HG02852 (cell line): Measurements from ENCODE around the gene C16orf87.
"Not testable (repeated sequence)": the region's sequence is repeated elsewhere in the genome, so short reads cannot be mapped to it uniquely, and the experiment has no call there.

ENCODE experiments used
- ATAC-seq: cut with Tn5 transposase; IDR thresholded peaks from one replicate; pipeline ENCODE4 v1.9.1; 2021; ENCODE audit warnings: mild to moderate bottlenecking, moderate library complexity; ENCODE audit not compliant: unreplicated experiment

The C16orf87 gene, protein sequence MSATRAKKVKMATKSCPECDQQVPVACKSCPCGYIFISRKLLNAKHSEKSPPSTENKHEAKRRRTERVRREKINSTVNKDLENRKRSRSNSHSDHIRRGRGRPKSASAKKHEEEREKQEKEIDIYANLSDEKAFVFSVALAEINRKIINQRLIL

DNA sequence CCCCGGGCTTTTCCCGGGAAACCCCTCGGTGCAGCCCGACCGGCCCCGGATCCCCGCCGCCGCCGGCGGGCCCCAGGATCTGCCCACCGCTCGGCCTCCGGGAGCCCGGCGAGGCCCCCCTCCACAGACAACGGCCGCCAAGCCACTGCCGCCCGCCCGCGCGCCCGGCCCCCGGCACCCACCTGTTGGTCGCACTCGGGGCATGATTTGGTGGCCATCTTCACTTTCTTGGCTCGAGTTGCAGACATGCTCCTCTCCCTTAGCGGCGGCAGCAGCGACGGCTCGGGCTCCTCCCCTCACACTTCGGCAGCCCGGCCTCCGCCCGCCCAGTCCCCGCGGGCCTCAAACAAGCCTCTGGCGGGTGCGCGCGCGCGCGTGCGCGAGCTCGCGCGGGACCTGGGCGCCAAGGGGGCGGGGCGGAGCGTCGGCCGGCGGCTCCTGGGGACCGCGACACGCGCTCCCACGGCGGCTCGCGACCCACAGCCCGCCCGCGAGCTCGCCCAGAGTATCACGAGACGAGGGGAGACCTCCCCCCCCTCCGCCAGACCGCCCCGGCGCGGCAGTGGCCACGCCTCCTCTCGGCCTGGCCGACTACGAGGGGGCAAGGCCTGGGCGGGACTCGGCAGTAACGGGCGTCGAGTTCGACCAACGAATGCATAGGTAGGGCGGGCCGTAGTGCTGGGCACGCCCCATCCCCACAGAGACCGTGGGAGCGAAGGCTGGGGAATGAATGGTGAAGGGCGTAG is at the start of gene C16orf87:
Gene C16orf87, minus strand, starts transcription at position 279 of the 746 bp plus-strand sequence. Its CDS starts 31 bp downstream, at position 248.
- peak; percentile 94 for ATAC-seq

DNA sequence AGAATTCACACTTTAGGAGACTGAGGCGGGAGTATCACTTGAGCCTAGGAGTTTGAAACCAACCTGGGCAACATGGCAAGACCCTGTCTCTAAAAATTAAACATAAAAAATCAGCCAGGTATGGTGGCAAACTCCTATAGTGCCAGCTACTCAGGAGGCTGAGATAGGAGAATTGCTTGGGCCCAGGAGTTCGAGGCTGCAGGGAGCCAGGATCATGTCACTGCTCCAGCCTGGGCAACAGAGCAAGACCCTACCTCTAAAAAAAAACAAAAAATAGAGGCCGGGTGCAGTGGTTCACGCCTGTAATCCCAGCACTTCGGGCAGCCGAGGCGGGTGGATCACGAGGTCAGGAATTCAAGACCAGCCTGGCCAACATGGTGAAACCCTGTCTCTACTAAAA is 44.3 kb upstream of the C16orf87 start:
- no peak for ATAC-seq

DNA sequence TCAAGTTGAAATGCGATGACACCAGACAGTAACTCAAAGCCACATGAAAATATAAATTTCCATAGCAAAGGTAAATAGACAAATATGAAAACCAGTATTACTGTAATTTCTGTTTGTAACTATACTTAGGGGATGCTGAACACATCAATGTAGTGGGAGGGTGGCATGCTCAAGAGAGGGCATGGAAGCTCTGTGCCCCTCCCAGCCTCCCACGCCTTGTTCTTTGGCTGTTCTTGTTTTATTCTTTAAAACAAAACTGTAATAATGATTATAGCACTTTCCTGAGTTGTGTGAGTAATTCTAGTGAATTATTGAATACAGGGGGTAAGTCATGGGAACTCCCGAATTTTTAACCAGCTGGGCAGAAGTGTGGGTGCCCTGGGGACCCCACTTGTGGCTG is 42.2 kb upstream of the C16orf87 start:
- ATAC-seq: no peak

- no peak for ATAC-seq
Measured at GRCh38 chr16:46871597-46871996, 40.6 kb upstream of the C16orf87 start.

GRCh38 chr16:46868891-46869290 is 37.9 kb upstream of the C16orf87 start:
- not testable (repeated sequence) for ATAC-seq

- not testable (repeated sequence) for ATAC-seq
Measured at GRCh38 chr16:46867486-46867885, 36.5 kb upstream of the C16orf87 start.

- no peak for ATAC-seq
Measured at GRCh38 chr16:46866286-46866685, 35.3 kb upstream of the C16orf87 start.

DNA sequence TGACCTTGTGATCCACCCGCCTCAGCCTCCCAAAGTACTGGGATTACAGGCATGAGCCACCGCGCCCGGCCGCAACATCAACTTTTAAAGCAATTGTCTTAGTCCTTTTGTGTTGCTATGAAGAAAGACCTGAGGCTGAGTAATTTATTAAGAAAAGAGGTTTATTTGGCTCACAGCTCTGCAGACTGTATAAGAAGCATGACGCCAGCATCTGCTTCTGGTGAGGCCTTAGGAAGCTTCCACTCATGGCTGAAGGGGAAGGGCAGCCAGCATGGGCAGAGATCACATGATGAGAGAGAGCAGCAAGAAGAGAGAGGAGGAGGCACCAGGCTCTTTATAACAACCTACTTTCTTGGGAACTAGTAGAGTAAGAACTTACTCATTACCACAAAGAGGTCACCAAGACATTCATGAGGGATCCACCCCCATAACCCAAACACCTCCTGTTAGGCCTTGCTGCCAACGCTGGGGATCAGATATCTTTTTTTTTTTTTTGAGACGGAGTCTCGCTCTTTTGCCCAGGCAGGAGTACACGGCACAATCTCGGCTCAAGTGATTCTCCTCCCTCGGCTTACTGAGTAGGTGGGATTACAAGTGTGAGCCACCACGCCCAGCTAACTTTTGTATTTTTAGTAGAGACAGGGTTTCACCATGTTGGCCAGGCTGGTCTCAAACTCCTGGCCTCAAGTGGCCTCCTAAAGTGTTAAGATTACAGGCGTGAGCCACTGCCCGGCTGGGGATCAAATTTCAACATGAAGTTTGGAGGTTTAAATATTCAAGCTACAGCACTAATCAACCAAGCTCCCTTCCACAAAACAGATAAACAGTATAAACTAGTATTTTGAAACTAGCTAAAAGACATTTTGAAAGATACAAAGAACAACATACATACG is 31.8 kb upstream of the C16orf87 start:
- no peak for ATAC-seq

- ATAC-seq: no peak
Measured at GRCh38 chr16:46859719-46860152, 28.8 kb upstream of the C16orf87 start.

GRCh38 chr16:46858151-46858550 is 27.2 kb upstream of the C16orf87 start:
- ATAC-seq: no peak

- ATAC-seq: no peak
Measured at GRCh38 chr16:46857368-46857945, 26.5 kb upstream of the C16orf87 start.

DNA sequence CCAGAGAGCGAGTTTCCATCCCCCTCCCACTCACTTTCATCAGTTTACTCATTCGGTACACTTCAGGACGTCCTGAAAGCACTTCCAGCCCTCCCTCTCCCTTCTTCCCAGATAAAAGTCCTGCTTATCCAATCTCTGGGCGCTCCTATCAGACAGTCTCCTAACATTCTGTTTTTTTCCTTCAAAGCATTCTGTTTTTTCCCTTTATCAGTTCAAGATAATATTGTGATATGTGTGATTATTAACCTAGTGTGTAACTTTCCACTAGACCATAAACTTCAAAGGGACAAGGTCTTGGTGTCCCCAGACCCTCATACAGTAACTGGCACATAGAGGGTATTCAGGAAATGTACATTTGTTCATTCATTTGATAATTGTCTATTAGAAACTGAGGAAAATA is 24.4 kb upstream of the C16orf87 start:
- no peak for ATAC-seq

GRCh38 chr16:46854846-46855245 is 23.9 kb upstream of the C16orf87 start:
- ATAC-seq: no peak

DNA sequence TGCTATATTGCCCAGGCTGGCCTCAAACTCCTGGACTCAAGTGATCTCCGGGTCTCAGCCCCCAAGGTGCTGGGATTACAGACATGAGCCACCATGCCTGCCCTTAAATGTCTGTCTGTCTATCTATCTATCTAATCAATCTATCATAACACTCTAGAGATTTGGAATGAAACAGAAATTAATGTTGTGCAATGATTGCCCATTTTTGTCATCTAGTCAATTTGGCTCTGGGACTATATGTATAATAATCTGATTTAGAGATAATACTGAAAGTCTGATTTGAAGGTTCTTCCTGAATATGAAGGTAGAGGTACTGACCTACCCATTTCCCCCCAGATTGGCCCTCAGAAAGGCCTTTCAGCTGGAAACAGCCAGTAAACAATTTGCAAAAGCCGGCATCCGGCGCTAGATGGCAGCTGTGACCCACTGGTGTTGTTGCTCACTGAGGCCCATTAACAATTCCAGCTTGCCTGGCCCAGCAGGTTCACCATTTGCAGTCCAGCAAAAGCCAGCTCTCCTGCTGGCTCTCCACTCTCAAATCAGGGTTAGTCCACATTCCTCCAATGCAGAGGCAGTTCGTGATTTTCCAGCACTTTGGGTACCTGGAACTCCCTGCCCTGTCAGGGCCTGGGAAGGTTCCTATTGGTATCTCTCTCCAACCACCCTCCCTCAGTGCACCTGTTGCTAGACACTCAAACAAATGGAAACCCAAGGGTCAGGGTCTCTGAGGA is 22.9 kb upstream of the C16orf87 start:
- peak; percentile 59 for ATAC-seq

DNA sequence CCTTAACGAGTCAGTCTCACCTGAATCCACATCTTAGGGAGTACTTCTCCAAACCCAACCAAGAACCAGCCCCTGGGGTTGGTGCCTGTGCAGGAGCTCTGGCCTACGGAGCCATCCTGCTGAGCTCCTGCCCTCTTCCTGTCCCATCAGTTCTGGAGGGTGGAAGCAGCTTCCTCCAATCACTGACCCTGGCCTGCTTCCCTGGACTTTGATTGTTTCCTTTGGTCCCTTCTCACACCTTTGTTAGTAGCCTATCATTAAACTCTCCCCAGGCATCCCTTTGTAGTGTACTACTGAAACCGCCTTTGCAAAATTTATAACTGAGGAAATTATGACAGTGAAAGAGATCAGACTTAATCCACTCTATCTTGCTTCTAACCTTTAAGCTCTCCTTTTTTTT is 21.1 kb upstream of the C16orf87 start:
- no peak for ATAC-seq

DNA sequence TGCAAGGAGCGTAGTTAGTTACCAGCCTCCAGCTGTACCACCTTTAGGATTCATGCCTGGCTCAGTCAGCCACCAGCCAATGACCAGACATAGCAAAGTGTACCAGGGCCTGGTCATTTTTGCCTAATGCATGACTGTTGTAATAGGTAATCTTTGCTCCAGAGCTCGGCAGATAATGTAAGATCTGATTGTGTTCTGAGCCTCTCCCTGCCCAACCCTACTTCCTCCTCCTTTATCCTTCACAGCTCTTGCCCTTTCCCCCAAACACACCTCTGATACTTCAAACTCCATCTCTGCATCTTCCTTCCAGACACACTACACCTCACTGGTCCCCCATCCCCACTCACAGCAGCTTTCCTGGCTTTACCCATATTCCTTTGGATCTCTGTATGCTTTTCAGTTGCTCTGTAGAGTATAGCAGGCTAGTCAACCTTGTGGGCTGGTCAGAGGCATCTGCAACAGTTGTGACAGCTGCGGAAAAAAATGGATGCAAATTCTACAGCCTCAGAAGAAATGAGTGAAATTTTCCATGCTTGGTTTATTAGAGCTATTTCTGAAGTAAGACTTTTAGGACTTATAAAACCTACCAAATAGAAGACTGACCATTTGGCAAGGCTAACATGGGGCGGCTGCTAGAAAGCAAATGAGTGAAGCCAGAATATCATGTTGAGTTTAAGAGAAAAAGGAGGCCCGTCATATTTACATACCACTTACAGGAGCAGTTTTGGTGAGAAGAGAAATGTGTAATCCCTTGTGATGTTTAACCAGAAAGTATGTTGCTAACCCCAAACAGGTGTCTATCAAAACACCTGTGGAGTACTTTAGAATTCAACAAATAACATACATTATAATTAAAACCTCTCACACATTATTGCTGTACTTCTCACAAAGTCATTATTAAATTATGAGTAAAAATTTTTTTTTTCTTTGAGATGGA is 19.9 kb upstream of the C16orf87 start:
- peak; percentile 63 for ATAC-seq

- no peak for ATAC-seq
Measured at GRCh38 chr16:46848768-46849764, 18.1 kb upstream of the C16orf87 start.

DNA sequence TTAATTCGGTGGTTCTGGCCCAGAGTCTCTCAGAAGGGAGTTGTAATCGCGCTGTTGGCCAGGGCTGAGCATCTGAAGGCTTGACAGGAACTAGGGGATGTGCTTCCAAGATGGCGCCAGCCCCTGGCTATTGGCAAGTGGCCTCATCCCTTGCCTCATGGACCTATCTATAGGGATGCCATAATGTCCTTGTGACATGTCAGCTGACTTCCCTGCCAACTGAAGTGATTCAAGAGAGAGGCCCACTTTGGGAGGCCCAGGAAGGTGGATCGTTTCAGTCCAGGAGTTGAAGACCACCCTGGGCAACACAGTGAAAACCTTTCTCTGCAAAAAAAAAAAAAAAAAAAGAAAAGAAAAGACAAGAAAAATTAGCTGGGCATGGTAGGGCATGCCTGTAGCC is 15.0 kb upstream of the C16orf87 start:
- no peak for ATAC-seq
